ENCODE results near the gene RAMACL. TPM values are rescaled to one million over a fixed set of nuclear protein-coding genes. Genes with fewer than 3 reads are reported as not detected.
"Not testable (repeated sequence)": the region's sequence is repeated elsewhere in the genome, so short reads cannot be mapped to it uniquely, and the experiment has no call there.

The RAMACL gene
- polyA plus RNA-seq (ENCODE audit: insufficient read length in 10 of 10): under 1 TPM in 6 of 10 donors, not detected in 4; 0.09 to 0.73 (median 0.20) TPM
- long read RNA-seq, donor 1, transcript RAMACL-201 (1 exons, 1,991 nt): major isoform, 27 of 27 reads
- long read RNA-seq, donor 1, partial matches to known transcripts: 0 of 27 reads
- long read RNA-seq, donor 1, other reads (novel, unspliced or antisense): 0 of 27 reads
- long read RNA-seq, donor 2, transcript RAMACL-201 (1 exons, 1,991 nt): major isoform, 16 of 16 reads
- long read RNA-seq, donor 2, partial matches to known transcripts: 0 of 16 reads
- long read RNA-seq, donor 2, other reads (novel, unspliced or antisense): 0 of 16 reads
- long read RNA-seq, donor 3: 0 reads
- long read RNA-seq, donor 4, transcript RAMACL-201 (1 exons, 1,991 nt): major isoform, 25 of 25 reads
- long read RNA-seq, donor 4, partial matches to known transcripts: 0 of 25 reads
- long read RNA-seq, donor 4, other reads (novel, unspliced or antisense): 0 of 25 reads
- long read RNA-seq, donor 5, transcript RAMACL-201 (1 exons, 1,991 nt): major isoform, 36 of 36 reads
- long read RNA-seq, donor 5, partial matches to known transcripts: 0 of 36 reads
- long read RNA-seq, donor 5, other reads (novel, unspliced or antisense): 0 of 36 reads
- long read RNA-seq, donor 6, transcript RAMACL-201 (1 exons, 1,991 nt): major isoform, 29 of 29 reads
- long read RNA-seq, donor 6, partial matches to known transcripts: 0 of 29 reads
- long read RNA-seq, donor 6, other reads (novel, unspliced or antisense): 0 of 29 reads
- long read RNA-seq, donor 7, transcript RAMACL-201 (1 exons, 1,991 nt): major isoform, 19 of 19 reads
- long read RNA-seq, donor 7, partial matches to known transcripts: 0 of 19 reads
- long read RNA-seq, donor 7, other reads (novel, unspliced or antisense): 0 of 19 reads
- long read RNA-seq, donor 8, transcript RAMACL-201 (1 exons, 1,991 nt): major isoform, 17 of 17 reads
- long read RNA-seq, donor 8, partial matches to known transcripts: 0 of 17 reads
- long read RNA-seq, donor 8, other reads (novel, unspliced or antisense): 0 of 17 reads
- long read RNA-seq, donor 9, partial matches to known transcripts: 0 of 2 reads
- long read RNA-seq, donor 9, other reads (novel, unspliced or antisense): 0 of 2 reads

GRCh38 chr6:166586424-166587156, at the start of gene RAMACL:
TSS of gene RAMACL (minus strand) at chr6:166586678. CDS start at chr6:166586477, 201 bp downstream.
- DNase-seq: no peak

GRCh38 chr6:166635013-166635970, 48.8 kb upstream of the RAMACL start:
- no peak for DNase-seq

GRCh38 chr6:166634581-166634980, 48.1 kb upstream of the RAMACL start:
- DNase-seq: not testable (repeated sequence)

- DNase-seq: peak in 1 of 3 donors; percentile 64
Measured at GRCh38 chr6:166633732-166634535, 47.5 kb upstream of the RAMACL start.

GRCh38 chr6:166632731-166633130, 46.3 kb upstream of the RAMACL start:
- no peak for DNase-seq

GRCh38 chr6:166630462-166630861, 44.0 kb upstream of the RAMACL start:
- DNase-seq: no peak

GRCh38 chr6:166629628-166630027, 43.1 kb upstream of the RAMACL start:
- no peak for DNase-seq

- DNase-seq: peak in 1 of 3 donors; percentile 40
Measured at GRCh38 chr6:166627875-166628801, 41.7 kb upstream of the RAMACL start.

GRCh38 chr6:166627033-166627874, 40.8 kb upstream of the RAMACL start, which contains the start of gene RPS6KA2:
TSS of gene RPS6KA2 (minus strand) at chr6:166627251. CDS start at chr6:166627019, 232 bp downstream.
- peak; percentile 99 to 100 (median 100) for DNase-seq

- peak in 1 of 3 donors; percentile 61 for DNase-seq
Measured at GRCh38 chr6:166626177-166627032, 39.9 kb upstream of the RAMACL start.

GRCh38 chr6:166625356-166625755, 38.9 kb upstream of the RAMACL start:
- no peak for DNase-seq

GRCh38 chr6:166624275-166624674, 37.8 kb upstream of the RAMACL start:
- no peak for DNase-seq

- DNase-seq: no peak
Measured at GRCh38 chr6:166623318-166623717, 36.8 kb upstream of the RAMACL start.

GRCh38 chr6:166621114-166621540, 34.6 kb upstream of the RAMACL start:
- DNase-seq: no peak

GRCh38 chr6:166620478-166621113, 34.1 kb upstream of the RAMACL start:
- DNase-seq: no peak

All from muscle of back (tissue), 13 donors.